SK-N-SH (cell line): ENCODE data around the gene WNT9B. TPM values are rescaled to one million over a fixed set of nuclear protein-coding genes. Genes with fewer than 3 reads are reported as not detected.

Experiments
- CTCF ChIA-PET: fragments of 300-600, 350-600 bp; formaldehyde crosslinking; extraction: SDS; loops from one replicate; lab custom pipeline; 2021; lab: Yijun Ruan, JAX
- POLR2A ChIA-PET: fragments of 350-600 bp; sonication (Branson Sonifier 250); formaldehyde crosslinking; extraction: SDS; loops from one replicate; lab custom pipeline; 2020; ENCODE audit warnings: antibody characterized with exemption, inconsistent platforms; lab: Yijun Ruan, JAX
- DNase-seq: peaks from one replicate; pipeline ENCODE4 v3.0.0; 2012
- H2AFZ ChIP-seq: fragments of 200-600 bp; sonication (generic); 2 replicates; pipeline ENCODE4 v1.8.1; 2016; ENCODE audit warnings: antibody characterized with exemption, mild to moderate bottlenecking, low read depth
- H3F3A ChIP-seq: fragments of 200-600 bp; sonication (generic); replicated peaks from 2 replicates; pipeline ENCODE3; 2016; ENCODE audit warnings: antibody characterized with exemption, mild to moderate bottlenecking; ENCODE audit not compliant: insufficient read depth
- H3K27ac ChIP-seq, 2 experiments: fragments of 200-500 bp in 1 of 2; fragments of 200-600 bp in 1 of 2; sonication (Bioruptor generic) in 1 of 2; sonication (generic), shearing (Covaris generic) in 1 of 2; 2 replicates each; pipeline versions ENCODE4 v1.5.1 to v1.6.1; 2014 to 2016; ENCODE audit warnings: low read depth in 2 of 2, inconsistent platforms in 1 of 2, low read length in 1 of 2, mild to moderate bottlenecking in 1 of 2, mixed read lengths in 1 of 2
- H3K27me3 ChIP-seq: fragments of 200-600 bp; sonication (generic), shearing (Covaris generic); 2 replicates; pipeline ENCODE4 v1.6.1; 2016; ENCODE audit warnings: mixed run types; ENCODE audit not compliant: insufficient read depth
- H3K36me3 ChIP-seq, 2 experiments: fragments of 200-500 bp in 1 of 2; fragments of 200-600 bp in 1 of 2; sonication (Bioruptor generic) in 1 of 2; sonication (generic) in 1 of 2; replicated peaks in 1 of 2; 2 replicates each; pipeline versions ENCODE3 to v1.5.1; 2014 to 2016; ENCODE audit warnings: low read length in 1 of 2, mild to moderate bottlenecking in 1 of 2; ENCODE audit not compliant: insufficient read depth in 2 of 2, control insufficient read depth in 1 of 2
- H3K4me1 ChIP-seq, 2 experiments: fragments of 200-500 bp in 1 of 2; fragments of 200-600 bp in 1 of 2; sonication (Bioruptor generic) in 1 of 2; sonication (generic), shearing (Covaris generic) in 1 of 2; 2 replicates each; pipeline versions ENCODE4 v1.5.1 to v1.6.1; 2014 to 2016; ENCODE audit warnings: low read depth in 1 of 2, low read length in 1 of 2, mixed run types in 1 of 2; ENCODE audit not compliant: insufficient read depth in 2 of 2, control insufficient read depth in 1 of 2
- H3K4me2 ChIP-seq: fragments of 200-600 bp; sonication (generic), shearing (Covaris generic); 2 replicates; pipeline ENCODE4 v1.6.1; 2017; ENCODE audit warnings: mixed run types
- H3K4me3 ChIP-seq, 2 experiments: fragments of 200-500 bp in 1 of 2; fragments of 200-600 bp in 1 of 2; sonication (Bioruptor generic) in 1 of 2; sonication (generic), shearing (Covaris generic) in 1 of 2; 2 replicates each; pipeline versions ENCODE4 v1.5.1 to v1.8.1; 2014 to 2016; ENCODE audit warnings: low read depth in 2 of 2, inconsistent platforms in 1 of 2, low read length in 1 of 2, mild to moderate bottlenecking in 1 of 2, mixed read lengths in 1 of 2, moderate library complexity in 1 of 2
- H3K79me2 ChIP-seq: fragments of 200-600 bp; sonication (generic); 2 replicates; pipeline ENCODE4 v1.8.1; 2017; ENCODE audit warnings: mild to moderate bottlenecking; ENCODE audit not compliant: insufficient read depth
- H3K9ac ChIP-seq: fragments of 200-600 bp; sonication (generic); 2 replicates; pipeline ENCODE4 v1.6.1; 2017; ENCODE audit warnings: mixed run types
- H3K9me2 ChIP-seq: fragments of 200-600 bp; sonication (generic); 2 replicates; pipeline ENCODE4 v1.6.1; 2017; ENCODE audit warnings: mixed run types
- H3K9me3 ChIP-seq: fragments of 200-600 bp; sonication (generic); 2 replicates; pipeline ENCODE4 v1.6.1; 2017; ENCODE audit warnings: mixed run types, mild to moderate bottlenecking, moderate library complexity
- H4K20me1 ChIP-seq: fragments of 200-600 bp; sonication (generic); 2 replicates; pipeline ENCODE4 v1.6.1; 2017; ENCODE audit warnings: mild to moderate bottlenecking, mixed run types; ENCODE audit not compliant: insufficient read depth
- CHD2 ChIP-seq: fragments of 150-350 bp; IDR thresholded peaks from 2 replicates; pipeline ENCODE4 v1.6.1; 2018; ENCODE audit warnings: low read length; ENCODE audit not compliant: partially characterized antibody
- EP300 ChIP-seq, 2 experiments: IDR thresholded peaks; 2 replicates each; pipeline versions ENCODE4 v1.4.0 to v1.6.1; 2012; ENCODE audit warnings: borderline replicate concordance in 1 of 2, low read depth in 1 of 2, low read length in 1 of 2
- FOSL2 ChIP-seq: IDR thresholded peaks from 2 replicates; pipeline ENCODE4 v1.4.0; 2012; ENCODE audit warnings: low read depth, mild to moderate bottlenecking, moderate library complexity, borderline replicate concordance
- FOXJ3 ChIP-seq: sonication (generic); formaldehyde crosslinking; IDR thresholded peaks from 2 replicates; pipeline ENCODE4 v1.5.1; 2020; ENCODE audit warnings: mild to moderate bottlenecking, missing genetic modification reagents
- GABPA ChIP-seq: IDR thresholded peaks from 2 replicates; pipeline ENCODE4 v1.4.0; 2012; ENCODE audit warnings: low read depth, mild to moderate bottlenecking
- GATA2 ChIP-seq: sonication (generic); formaldehyde crosslinking; IDR thresholded peaks from 2 replicates; pipeline ENCODE4 v1.5.0; 2020; ENCODE audit warnings: mild to moderate bottlenecking, missing genetic modification reagents
- JUND ChIP-seq: IDR thresholded peaks from 2 replicates; pipeline ENCODE4 v1.4.0; 2012
- MEF2A ChIP-seq: IDR thresholded peaks from 2 replicates; pipeline ENCODE4 v1.4.0; 2012; ENCODE audit warnings: low read depth, borderline replicate concordance
- MXI1 ChIP-seq: IDR thresholded peaks from 2 replicates; pipeline ENCODE4 v1.6.1; 2012; ENCODE audit warnings: mild to moderate bottlenecking, low read depth, low read length, improper control_type of control experiment
- NFIC ChIP-seq: IDR thresholded peaks from 2 replicates; pipeline ENCODE4 v1.4.0; 2012; ENCODE audit warnings: borderline replicate concordance
- RAD21 ChIP-seq: IDR thresholded peaks from 2 replicates; pipeline ENCODE4 v1.6.1; 2012; ENCODE audit warnings: mild to moderate bottlenecking, low read length
- RCOR1 ChIP-seq: fragments of 150-350 bp; IDR thresholded peaks from 2 replicates; pipeline ENCODE4 v1.6.1; 2017; ENCODE audit warnings: antibody characterized with exemption, low read length
- RXRA ChIP-seq: IDR thresholded peaks from 2 replicates; pipeline ENCODE4 v1.4.0; 2012; ENCODE audit warnings: low read depth, mild to moderate bottlenecking, borderline replicate concordance
- SMC3 ChIP-seq: IDR thresholded peaks from 2 replicates; pipeline ENCODE4 v1.6.1; 2012; ENCODE audit warnings: low read depth, low read length, improper control_type of control experiment
- TAF1 ChIP-seq: IDR thresholded peaks from 2 replicates; pipeline ENCODE4 v1.6.1; 2012; ENCODE audit warnings: low read depth, mild to moderate bottlenecking, low read length, moderate library complexity, borderline replicate concordance
- YY1 ChIP-seq: IDR thresholded peaks from 2 replicates; pipeline ENCODE4 v1.4.0; 2012; ENCODE audit warnings: low read depth, mild to moderate bottlenecking
- WGBS: methylation state at CpG from one replicate; pipeline ENCODE4 v1.1.6; 2017; ENCODE audit warnings: low lambda C conversion rate; 5-methylcytosine and 5-hydroxymethylcytosine counted together
- polyA plus RNA-seq, 3 experiments: library from polyadenylated mRNA; depleted of rRNA; stranded (reverse); fragments of >200 nt; gene quantifications; 2 replicates each; pipeline ENCODE4 v1.2.3, GENCODE V29; 2012
- TF ChIP-seq, protein P1 (sequence below): IDR thresholded peaks from 2 replicates; pipeline ENCODE4 v1.4.0; 2012; ENCODE audit warnings: low read depth, borderline replicate concordance

The WNT9B gene
- polyA plus RNA-seq, 1 of the 3 experiments (the other 2 are of a cell fraction): not detected

DNA sequence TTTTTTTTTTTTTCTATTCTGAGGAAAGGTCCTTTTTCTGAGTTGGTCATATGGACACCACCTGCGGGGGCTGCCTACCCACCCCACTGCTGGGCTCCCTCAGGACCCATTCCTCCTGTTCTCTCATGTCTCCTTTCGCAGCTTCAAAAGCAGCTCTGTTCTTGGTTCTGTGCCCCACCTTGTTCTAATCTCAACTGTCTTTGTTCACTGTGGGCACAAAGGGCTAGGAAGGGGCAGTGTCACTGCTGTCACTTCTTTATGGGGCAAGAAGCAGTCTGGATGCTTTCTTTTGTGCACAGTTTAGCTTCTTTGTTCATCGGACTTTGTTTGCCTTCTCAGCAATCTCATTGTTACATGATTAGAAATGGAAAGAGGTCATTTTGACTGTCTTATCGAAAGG, 78.7 kb downstream of the WNT9B start:
- peaks cover 63 to 84% of the 10 kb centered on the region in 2 experiments for H3K36me3 ChIP-seq
- ChIA-PET CTCF (interaction anchor here (0.7 to 6.7 kb wide), 5 partner anchors 9 to 89 kb away, joined by 3 to 49 read pairs (median 6); no protein-coding TSS in a partner anchor), POLR2A (no interaction called here)
- H3F3A ChIP-seq: peaks cover 2% of the 10 kb centered on the region
- WGBS: 96% methylated on average over 4 of the region's 4 CpGs
- H3K4me1 ChIP-seq: peaks cover 5 to 34% of the 10 kb centered on the region in 2 experiments; a peak in 2 of 4 replicates
- TF ChIP-seq CHD2: no peak
- TF ChIP-seq GABPA: no peak
- TF ChIP-seq MXI1: no peak
- TF ChIP-seq, protein P1, sequence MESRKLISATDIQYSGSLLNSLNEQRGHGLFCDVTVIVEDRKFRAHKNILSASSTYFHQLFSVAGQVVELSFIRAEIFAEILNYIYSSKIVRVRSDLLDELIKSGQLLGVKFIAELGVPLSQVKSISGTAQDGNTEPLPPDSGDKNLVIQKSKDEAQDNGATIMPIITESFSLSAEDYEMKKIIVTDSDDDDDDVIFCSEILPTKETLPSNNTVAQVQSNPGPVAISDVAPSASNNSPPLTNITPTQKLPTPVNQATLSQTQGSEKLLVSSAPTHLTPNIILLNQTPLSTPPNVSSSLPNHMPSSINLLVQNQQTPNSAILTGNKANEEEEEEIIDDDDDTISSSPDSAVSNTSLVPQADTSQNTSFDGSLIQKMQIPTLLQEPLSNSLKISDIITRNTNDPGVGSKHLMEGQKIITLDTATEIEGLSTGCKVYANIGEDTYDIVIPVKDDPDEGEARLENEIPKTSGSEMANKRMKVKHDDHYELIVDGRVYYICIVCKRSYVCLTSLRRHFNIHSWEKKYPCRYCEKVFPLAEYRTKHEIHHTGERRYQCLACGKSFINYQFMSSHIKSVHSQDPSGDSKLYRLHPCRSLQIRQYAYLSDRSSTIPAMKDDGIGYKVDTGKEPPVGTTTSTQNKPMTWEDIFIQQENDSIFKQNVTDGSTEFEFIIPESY: no peak
- TF ChIP-seq SMC3: no peak
- H3K9me2 ChIP-seq: no peaks in the 10 kb centered on the region
- H3K9ac ChIP-seq: no peak overlapping the region
- H3K9me3 ChIP-seq: no peaks in the 10 kb centered on the region
- no peak overlapping the region for H3K4me2 ChIP-seq
- no peak overlapping the region for H2AFZ ChIP-seq
- H3K4me3 ChIP-seq: no peak overlapping the region
- DNase-seq: no peak
- 0 out of 4 replicates have a peak overlapping the region, but pooled peaks of 1 of the 2 experiments have one; percentile 7 for H3K27ac ChIP-seq
- H3K27me3 ChIP-seq: no peaks in the 10 kb centered on the region
- peaks cover 63% of the 10 kb centered on the region for H4K20me1 ChIP-seq
- peaks cover 74% of the 10 kb centered on the region for H3K79me2 ChIP-seq

DNA sequence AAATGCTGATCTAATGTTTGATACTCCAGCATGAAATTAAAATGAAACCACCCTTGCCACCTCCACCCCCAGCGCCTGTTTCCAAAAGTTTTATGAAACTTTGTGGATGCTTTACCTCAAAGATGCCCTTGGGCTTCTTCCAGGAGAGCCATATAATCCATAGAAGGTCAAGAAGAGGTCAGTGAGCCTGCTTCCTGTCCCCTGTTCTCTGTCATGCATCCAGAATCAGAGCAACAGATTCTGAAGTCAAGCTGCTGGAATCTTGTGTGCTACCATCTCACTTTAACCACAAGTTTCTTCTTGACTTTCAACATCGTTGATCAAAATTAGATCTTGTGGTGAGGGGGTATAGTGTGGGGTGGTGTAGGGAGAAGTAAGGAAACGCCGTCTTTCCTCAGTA, 80.2 kb downstream of the WNT9B start:
- no peak overlapping the region for H3K9ac ChIP-seq
- H3K9me3 ChIP-seq: no peaks in the 10 kb centered on the region
- 87% methylated on average over 4 of the region's 4 CpGs for WGBS
- H3F3A ChIP-seq: peaks cover 2% of the 10 kb centered on the region
- no peak for TF ChIP-seq CHD2
- TF ChIP-seq GABPA: no peak
- TF ChIP-seq JUND: no peak
- no peak for TF ChIP-seq RXRA
- no peak for TF ChIP-seq MEF2A
- no peak for TF ChIP-seq RCOR1
- TF ChIP-seq GATA2 (CRISPR knock-in tag): no peak
- no peak for TF ChIP-seq YY1
- no peak for TF ChIP-seq TAF1
- no peak for TF ChIP-seq FOXJ3 (CRISPR knock-in tag)
- TF ChIP-seq EP300 (IDR thresholded peaks at IDR 0.05; ENCODE audit: borderline replicate concordance in 1 of 2, low read depth in 1 of 2, low read length in 1 of 2): no peak
- TF ChIP-seq NFIC: no peak
- TF ChIP-seq FOSL2: no peak
- no peak for TF ChIP-seq RAD21
- H3K4me1 ChIP-seq: peaks cover 5 to 23% of the 10 kb centered on the region in 2 experiments; a peak in 2 of 4 replicates
- H2AFZ ChIP-seq: no peak overlapping the region
- H3K4me2 ChIP-seq: no peak overlapping the region
- CTCF ChIA-PET: interaction anchor here (3.5 kb wide), 1 partner anchor 11 kb away, joined by 27 read pairs; no protein-coding TSS in a partner anchor
- H4K20me1 ChIP-seq: peaks cover 48% of the 10 kb centered on the region
- H3K36me3 ChIP-seq: peaks cover 63 to 84% of the 10 kb centered on the region in 2 experiments
- H3K79me2 ChIP-seq: peaks cover 59% of the 10 kb centered on the region
- H3K4me3 ChIP-seq: no peak overlapping the region
- H3K27me3 ChIP-seq: no peaks in the 10 kb centered on the region
- H3K9me2 ChIP-seq: no peaks in the 10 kb centered on the region
- DNase-seq: no peak
- H3K27ac ChIP-seq: no peak overlapping the region; a peak in 1 of 4 replicates
- POLR2A ChIA-PET: no interaction called here
